GM18499 (cell line): ENCODE data around the gene BHLHE41.

ENCODE experiments used
- ATAC-seq: cut with Tn5 transposase; IDR thresholded peaks from one replicate; pipeline ENCODE4 v1.9.1; 2021; ENCODE audit warnings: moderate number of reproducible peaks; ENCODE audit not compliant: insufficient read depth, unreplicated experiment

BHLHE41 gene

GRCh38 chr12:26135010-26135420 lies 10.2 kb upstream of the BHLHE41 start:
- no peak for ATAC-seq

GRCh38 chr12:26134540-26134939 lies 9.7 kb upstream of the BHLHE41 start:
- ATAC-seq, result no peak

- no peak for ATAC-seq
These were observed 8.7 kb upstream of the BHLHE41 start for GRCh38 chr12:26133521-26133920.

GRCh38 chr12:26132866-26133265 lies 8.0 kb upstream of the BHLHE41 start:
- ATAC-seq, result no peak

- ATAC-seq, result no peak
These were observed 7.1 kb upstream of the BHLHE41 start for GRCh38 chr12:26131936-26132335.

- ATAC-seq, result no peak
These were observed 5.9 kb upstream of the BHLHE41 start for GRCh38 chr12:26130728-26131127.

GRCh38 chr12:26128168-26128567 lies 3.3 kb upstream of the BHLHE41 start:
- ATAC-seq, result no peak

- ATAC-seq, result no peak
These were observed 2.6 kb upstream of the BHLHE41 start for GRCh38 chr12:26127404-26127803.

- ATAC-seq, result no peak
These were observed 1.8 kb upstream of the BHLHE41 start for GRCh38 chr12:26126340-26127284.

GRCh38 chr12:26125400-26126339 lies 833 bp upstream of the BHLHE41 start:
- no peak for ATAC-seq

GRCh38 chr12:26123482-26123980 lies 1.3 kb downstream of the BHLHE41 start:
- no peak for ATAC-seq

GRCh38 chr12:26122681-26123481 lies 2.0 kb downstream of the BHLHE41 start:
- no peak for ATAC-seq

GRCh38 chr12:26122061-26122680 lies 2.7 kb downstream of the BHLHE41 start:
- no peak for ATAC-seq

GRCh38 chr12:26121323-26122060 lies 3.3 kb downstream of the BHLHE41 start:
- no peak for ATAC-seq

GRCh38 chr12:26120561-26121274 lies 4.1 kb downstream of the BHLHE41 start:
- ATAC-seq, result no peak

- no peak for ATAC-seq
These were observed 5.3 kb downstream of the BHLHE41 start for GRCh38 chr12:26119391-26119989.

- ATAC-seq, result no peak
These were observed 6.5 kb downstream of the BHLHE41 start for GRCh38 chr12:26118308-26118707.
